CD14-positive monocyte (primary cell): Measurements from ENCODE around the gene ALLC. TPM values are rescaled to one million over a fixed set of nuclear protein-coding genes. Genes with fewer than 3 reads are reported as not detected.
"Not testable (repeated sequence)": the region's sequence is repeated elsewhere in the genome, so short reads cannot be mapped to it uniquely, and the experiment has no call there.

Experiments
- DNase-seq, 3 donors: peaks; one replicate each; pipeline ENCODE4 v3.0.0-alpha.2; 2011 to 2022
- H2AFZ ChIP-seq: 2 replicates; pipeline ENCODE4 v1.6.0; 2012; ENCODE audit warnings: mild to moderate bottlenecking, low read depth, low read length, inconsistent platforms; ENCODE audit not compliant: insufficient read depth, poor library complexity, severe bottlenecking
- H3K27ac ChIP-seq, 2 donors: 1 replicate in 1 of 2; 2 replicates in 1 of 2; pipeline ENCODE4 v1.5.1; 2012 to 2013; ENCODE audit warnings: low read length in 2 of 2, control low read depth in 1 of 2, inconsistent platforms in 1 of 2, low read depth in 1 of 2, mild to moderate bottlenecking in 1 of 2
- H3K27me3 ChIP-seq, 2 donors: one replicate each; pipeline versions ENCODE4 v1.6.0 to v1.6.1; 2011 to 2013; ENCODE audit warnings: low read length in 2 of 2; ENCODE audit not compliant: control insufficient read depth in 2 of 2, insufficient read depth in 2 of 2
- H3K36me3 ChIP-seq, 2 donors: replicated peaks in 1 of 2; 1 replicate in 1 of 2; 2 replicates in 1 of 2; pipeline versions ENCODE4 v1.5.1 to v1.6.1; 2012 to 2013; ENCODE audit warnings: low read length in 2 of 2, control low read depth in 1 of 2, inconsistent platforms in 1 of 2, mild to moderate bottlenecking in 1 of 2; ENCODE audit not compliant: insufficient read depth in 2 of 2, control insufficient read depth in 1 of 2
- H3K4me1 ChIP-seq, 2 donors: 1 replicate in 1 of 2; 2 replicates in 1 of 2; pipeline versions ENCODE4 v1.5.1 to v1.6.1; 2012 to 2013; ENCODE audit warnings: low read length in 2 of 2, control low read depth in 1 of 2, inconsistent platforms in 1 of 2, mild to moderate bottlenecking in 1 of 2, moderate library complexity in 1 of 2; ENCODE audit not compliant: insufficient read depth in 2 of 2, control insufficient read depth in 1 of 2
- H3K4me2 ChIP-seq: replicated peaks from 2 replicates; pipeline ENCODE3; 2012; ENCODE audit warnings: low read length, moderate library complexity, mild to moderate bottlenecking; ENCODE audit not compliant: poor library complexity, severe bottlenecking; ENCODE audit errors: extremely low read depth
- H3K4me3 ChIP-seq, 3 experiments: fragments of 200-600 bp in 1 of 3; sonication (generic) in 1 of 3; replicated peaks in 1 of 3; 1 replicate in 2 of 3; 2 replicates in 1 of 3; pipeline ENCODE4 v1.5.1; 2011 to 2013; ENCODE audit warnings: low read length in 3 of 3, mild to moderate bottlenecking in 3 of 3, control low read depth in 2 of 3, low read depth in 2 of 3, inconsistent platforms in 1 of 3, moderate library complexity in 1 of 3
- H3K79me2 ChIP-seq: 2 replicates; pipeline ENCODE4 v1.6.0; 2012; ENCODE audit warnings: mild to moderate bottlenecking, control low read depth, inconsistent platforms, low read length, moderate library complexity; ENCODE audit not compliant: insufficient read depth
- H3K9ac ChIP-seq: 2 replicates; pipeline ENCODE4 v1.6.0; 2017; ENCODE audit warnings: low read length, mild to moderate bottlenecking; ENCODE audit not compliant: insufficient read depth, poor library complexity, severe bottlenecking
- H3K9me3 ChIP-seq, 2 donors: replicated peaks in 1 of 2; 1 replicate in 1 of 2; 2 replicates in 1 of 2; pipeline versions ENCODE4 v1.5.1 to v1.6.1; 2012 to 2013; ENCODE audit warnings: low read length in 2 of 2, control low read depth in 1 of 2; ENCODE audit not compliant: control insufficient read depth in 1 of 2, insufficient read depth in 1 of 2
- H4K20me1 ChIP-seq: 2 replicates; pipeline ENCODE4 v1.6.0; 2012; ENCODE audit warnings: mild to moderate bottlenecking, low read length, control low read depth, moderate library complexity; ENCODE audit not compliant: insufficient read depth
- H3K27ac Mint-ChIP-seq, 7 donors: one replicate each; pipeline ENCODE4 v1.8.0; 2020; ENCODE audit warnings: mild to moderate bottlenecking in 7 of 7, mixed read lengths in 7 of 7, moderate library complexity in 6 of 7, inconsistent platforms in 2 of 7
- H3K27me3 Mint-ChIP-seq, 3 donors: one replicate each; pipeline ENCODE4 v1.8.0; 2021 to 2022; ENCODE audit warnings: low read depth in 3 of 3, mild to moderate bottlenecking in 3 of 3, mixed read lengths in 3 of 3, moderate library complexity in 3 of 3, inconsistent platforms in 1 of 3
- H3K36me3 Mint-ChIP-seq, 2 donors: one replicate each; pipeline ENCODE4 v1.8.0; 2020; ENCODE audit warnings: mixed read lengths in 2 of 2, inconsistent platforms in 1 of 2, mild to moderate bottlenecking in 1 of 2
- H3K4me1 Mint-ChIP-seq: one replicate; pipeline ENCODE4 v1.8.0; 2020; ENCODE audit warnings: mild to moderate bottlenecking, mixed read lengths
- H3K4me3 Mint-ChIP-seq, 2 donors: one replicate each; pipeline ENCODE4 v1.8.0; 2020; ENCODE audit warnings: mild to moderate bottlenecking in 2 of 2, mixed read lengths in 2 of 2, moderate library complexity in 1 of 2
- H3K9me3 Mint-ChIP-seq, 7 donors: one replicate each; pipeline ENCODE4 v1.8.0; 2020 to 2022; ENCODE audit warnings: mixed read lengths in 7 of 7, mild to moderate bottlenecking in 6 of 7, moderate library complexity in 6 of 7, inconsistent platforms in 2 of 7
- WGBS: methylation state at CpG from one replicate; pipeline ENCODE4 v1.1.5; 2013; ENCODE audit warnings: missing lambda C conversion rate; ENCODE audit not compliant: insufficient coverage; 5-methylcytosine and 5-hydroxymethylcytosine counted together
- intact Hi-C, 2 donors: fragments of 100-400 bp; cut with micrococcal nuclease; formaldehyde crosslinking; loops; one replicate each; pipeline versions ENCODE4 v1.15.0 to v1.15.1; 2023
- polyA plus RNA-seq, 3 donors: library from polyadenylated mRNA; depleted of rRNA in 1 of 3; unstranded in 2 of 3; stranded (reverse) in 1 of 3; fragments of 300-500 nt in 2 of 3; fragments of >200 nt in 1 of 3; fragmentation: Illumina TruSeq in 2 of 3; gene quantifications; 1 replicate in 2 of 3; 2 replicates in 1 of 3; pipeline ENCODE4 v1.2.3, GENCODE V29; 2012 to 2021
- TF ChIP-seq, protein P1 (sequence below): fragments of 200-600 bp; IDR thresholded peaks from one replicate; pipeline ENCODE4 v1.8.0; 2022; ENCODE audit warnings: antibody characterized with exemption, mild to moderate bottlenecking

The ALLC gene
- polyA plus RNA-seq, 3 donors, result not detected

DNA sequence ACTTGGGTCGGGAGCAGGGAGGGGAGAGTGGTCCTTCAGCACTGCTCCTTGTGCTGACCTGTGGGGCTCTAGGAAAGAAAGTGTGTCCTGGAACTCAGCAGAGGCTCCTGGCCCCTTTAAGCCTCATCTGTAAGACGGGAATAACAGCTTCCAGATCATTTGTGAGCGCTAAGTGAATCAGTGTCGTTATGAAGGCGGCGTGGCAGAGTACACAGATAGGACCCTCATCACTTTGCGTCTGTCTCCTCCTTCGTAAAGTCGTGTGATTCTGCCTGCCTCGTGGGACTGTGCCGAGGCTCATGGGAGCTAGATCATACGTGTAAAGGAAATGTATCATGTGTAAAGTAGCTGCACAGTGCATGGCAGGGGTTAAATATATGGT lies 44.5 kb upstream of the ALLC start:
- Histone ChIP-seq H3K4me1 (no peaks in the 10 kb centered on the region), H3K4me2 (no peak overlapping the region), H2AFZ (no peak overlapping the region), H3K9ac (no peak overlapping the region), H3K27ac (no peak overlapping the region), H3K9me3 (peaks cover 0 to 13% of the 10 kb centered on the region in 2 donors), H3K27me3 (no peaks in the 10 kb centered on the region), H4K20me1 (no peaks in the 10 kb centered on the region), H3K36me3 (no peaks in the 10 kb centered on the region), H3K79me2 (no peaks in the 10 kb centered on the region), H3K4me3 (no peak overlapping the region)
- Mint-ChIP-seq H3K4me1 (no peaks in the 10 kb centered on the region), H3K27me3 (peaks cover 0 to 2% (median 0%) of the 10 kb centered on the region in 3 donors), H3K9me3 (peaks cover 12 to 42% (median 26%) of the 10 kb centered on the region in 7 donors), H3K27ac (no peak overlapping the region), H3K36me3 (no peaks in the 10 kb centered on the region), H3K4me3 (no peak overlapping the region)
- TF ChIP-seq, protein P1, sequence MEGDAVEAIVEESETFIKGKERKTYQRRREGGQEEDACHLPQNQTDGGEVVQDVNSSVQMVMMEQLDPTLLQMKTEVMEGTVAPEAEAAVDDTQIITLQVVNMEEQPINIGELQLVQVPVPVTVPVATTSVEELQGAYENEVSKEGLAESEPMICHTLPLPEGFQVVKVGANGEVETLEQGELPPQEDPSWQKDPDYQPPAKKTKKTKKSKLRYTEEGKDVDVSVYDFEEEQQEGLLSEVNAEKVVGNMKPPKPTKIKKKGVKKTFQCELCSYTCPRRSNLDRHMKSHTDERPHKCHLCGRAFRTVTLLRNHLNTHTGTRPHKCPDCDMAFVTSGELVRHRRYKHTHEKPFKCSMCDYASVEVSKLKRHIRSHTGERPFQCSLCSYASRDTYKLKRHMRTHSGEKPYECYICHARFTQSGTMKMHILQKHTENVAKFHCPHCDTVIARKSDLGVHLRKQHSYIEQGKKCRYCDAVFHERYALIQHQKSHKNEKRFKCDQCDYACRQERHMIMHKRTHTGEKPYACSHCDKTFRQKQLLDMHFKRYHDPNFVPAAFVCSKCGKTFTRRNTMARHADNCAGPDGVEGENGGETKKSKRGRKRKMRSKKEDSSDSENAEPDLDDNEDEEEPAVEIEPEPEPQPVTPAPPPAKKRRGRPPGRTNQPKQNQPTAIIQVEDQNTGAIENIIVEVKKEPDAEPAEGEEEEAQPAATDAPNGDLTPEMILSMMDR, result no peak
- intact Hi-C loops, result no loop called here
- DNase-seq, result no peak
- 89% methylated on average over 11 of the region's 12 CpGs for WGBS

DNA sequence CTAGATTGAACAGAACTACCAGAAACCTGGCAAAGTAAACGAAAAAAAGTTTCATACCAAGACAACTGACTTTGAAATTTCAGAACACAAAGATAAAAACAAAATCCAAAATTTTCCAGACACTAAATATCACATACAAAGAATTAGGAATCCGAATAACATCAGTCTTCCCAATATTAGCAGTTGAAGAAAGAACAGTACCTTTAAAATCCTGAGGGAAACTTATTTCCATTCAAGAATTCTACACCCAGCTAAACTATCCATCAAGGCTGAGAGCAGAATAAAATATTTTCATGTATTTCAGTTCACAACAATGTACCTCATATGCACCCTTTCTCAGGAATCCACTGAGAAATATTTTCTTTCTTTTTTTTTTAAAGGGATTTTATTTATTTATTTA lies 43.3 kb upstream of the ALLC start:
- intact Hi-C loops, DNase-seq: not testable (repeated sequence)
- no CpG with 5 or more reads among the region's 2 CpGs for WGBS

DNA sequence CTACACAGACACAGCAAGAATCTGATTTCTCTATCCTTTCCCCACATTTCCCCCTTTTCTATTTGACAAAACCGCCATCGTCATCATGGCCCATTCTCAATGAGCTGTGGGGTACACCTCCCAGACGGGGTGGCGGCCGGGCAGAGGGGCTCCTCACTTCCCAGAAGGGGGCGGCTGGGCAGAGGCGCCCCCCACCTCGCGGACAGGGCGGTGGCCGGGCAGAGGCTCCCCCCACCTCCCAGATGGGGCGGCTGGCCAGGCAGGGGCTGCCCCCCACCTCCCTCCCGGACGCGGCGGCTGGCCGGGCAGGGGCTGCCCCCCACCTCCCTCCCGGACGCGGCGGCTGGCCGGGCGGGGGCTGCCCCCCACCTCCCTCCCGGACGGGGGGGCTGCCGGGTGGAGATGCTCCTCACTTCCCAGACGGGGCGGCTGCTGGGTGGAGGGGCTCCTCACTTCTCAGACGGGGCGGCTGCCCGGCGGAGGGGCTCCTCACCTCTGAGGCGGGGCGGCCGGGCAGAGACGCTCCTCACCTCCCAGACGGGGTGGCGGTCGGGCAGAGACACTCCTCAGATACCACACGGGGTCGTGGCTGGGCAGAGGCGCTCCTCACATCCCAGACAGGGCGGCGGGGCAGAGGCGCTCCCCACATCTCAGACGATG lies 42.3 kb upstream of the ALLC start:
- H3K4me2 ChIP-seq, H3K27me3 ChIP-seq, H3K27ac ChIP-seq, H3K36me3 Mint-ChIP-seq, intact Hi-C loops, H3K27ac Mint-ChIP-seq, H3K4me1 ChIP-seq, H3K79me2 ChIP-seq, H3K27me3 Mint-ChIP-seq, H4K20me1 ChIP-seq, H3K9ac ChIP-seq, H3K4me3 Mint-ChIP-seq, H3K4me3 ChIP-seq, H3K4me1 Mint-ChIP-seq, H3K36me3 ChIP-seq, DNase-seq, H2AFZ ChIP-seq: not testable (repeated sequence)
- 98% methylated on average over 9 of the region's 46 CpGs for WGBS
- H3K9me3 ChIP-seq, result peaks cover 0 to 13% of the 10 kb centered on the region in 2 donors
- peaks cover 12 to 42% (median 26%) of the 10 kb centered on the region in 7 donors for H3K9me3 Mint-ChIP-seq

More for the DNA sequence above, 43.3 kb upstream of the ALLC start:
- not testable (repeated sequence) for H3K36me3 Mint-ChIP-seq, H3K4me1 ChIP-seq, H3K4me1 Mint-ChIP-seq, H3K4me3 Mint-ChIP-seq, H4K20me1 ChIP-seq, H2AFZ ChIP-seq, H3K9ac ChIP-seq, H3K36me3 ChIP-seq, H3K4me2 ChIP-seq, H3K4me3 ChIP-seq, H3K27ac Mint-ChIP-seq, H3K79me2 ChIP-seq, H3K27ac ChIP-seq, H3K27me3 Mint-ChIP-seq, H3K27me3 ChIP-seq
- H3K9me3 ChIP-seq, result peaks cover 0 to 13% of the 10 kb centered on the region in 2 donors
- peaks cover 12 to 42% (median 26%) of the 10 kb centered on the region in 7 donors for H3K9me3 Mint-ChIP-seq

DNA sequence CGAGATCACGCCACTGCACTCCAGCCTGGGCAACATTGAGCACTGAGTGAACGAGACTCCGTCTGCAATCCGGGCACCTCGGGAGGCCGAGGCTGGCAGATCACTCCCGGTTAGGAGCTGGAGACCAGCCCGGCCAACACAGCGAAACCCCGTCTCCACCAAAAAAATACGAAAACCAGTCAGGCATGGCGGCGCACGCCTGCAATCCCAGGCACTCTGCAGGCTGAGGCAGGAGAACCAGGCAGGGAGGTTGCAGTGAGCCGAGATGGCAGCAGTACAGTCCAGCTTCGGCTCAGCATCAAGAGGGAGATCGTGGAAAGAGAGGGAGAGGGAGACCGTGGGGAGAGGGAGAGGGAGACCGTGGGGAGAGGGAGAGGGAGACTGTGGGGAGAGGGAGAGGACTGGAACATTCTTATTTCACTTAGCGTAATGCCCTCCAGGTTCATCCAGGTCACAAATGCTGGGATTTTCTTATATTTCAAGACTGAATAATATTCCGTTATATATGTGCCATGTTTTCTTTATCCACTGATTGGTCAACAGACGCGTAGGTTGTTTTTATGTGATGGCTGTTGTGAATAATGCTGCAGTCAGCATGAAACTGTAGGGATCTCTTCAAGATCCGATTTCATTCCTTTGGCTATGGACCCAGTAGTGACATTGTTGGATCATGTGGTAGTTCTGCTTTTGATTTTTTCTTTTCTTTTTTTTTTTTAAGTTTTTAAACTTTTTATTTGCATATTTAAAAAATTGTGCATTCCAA lies 41.4 kb upstream of the ALLC start:
- peaks cover 13 to 42% (median 27%) of the 10 kb centered on the region in 7 donors for H3K9me3 Mint-ChIP-seq
- H3K27me3 ChIP-seq, H3K4me2 ChIP-seq, H3K27me3 Mint-ChIP-seq, H3K27ac Mint-ChIP-seq, H2AFZ ChIP-seq, H3K4me1 Mint-ChIP-seq, DNase-seq, H3K27ac ChIP-seq, H3K4me3 ChIP-seq, H3K4me1 ChIP-seq, H3K4me3 Mint-ChIP-seq, H3K79me2 ChIP-seq, H3K36me3 Mint-ChIP-seq, H3K9ac ChIP-seq, H3K36me3 ChIP-seq, intact Hi-C loops, H4K20me1 ChIP-seq: not testable (repeated sequence)
- 93% methylated on average over 12 of the region's 25 CpGs for WGBS
- H3K9me3 ChIP-seq, result peaks cover 0 to 13% of the 10 kb centered on the region in 2 donors
